GM12878 (cell line): Measurements from ENCODE around the gene ASIC5. TPM values are rescaled to one million over a fixed set of nuclear protein-coding genes. Genes with fewer than 3 reads are reported as not detected.

Source experiments
- ATAC-seq: fragments of 200-7000 bp; cut with Tn5 transposase; 3 replicates; pipeline ENCODE4 v1.9.1; 2020; ENCODE audit warnings: mild to moderate bottlenecking, moderate library complexity
- BruUV-seq: library from RNA; stranded (reverse); fragments of 400-500 nt; replicated peaks from 2 replicates; lab custom pipeline; 2021; lab: Mats Ljungman, UMichigan
- CTCF ChIA-PET: fragments of 300-600 bp; sonication (Branson Sonifier 250); formaldehyde crosslinking; extraction: SDS; loops from one replicate; lab custom pipeline; 2021; ENCODE audit warnings: inconsistent platforms; lab: Yijun Ruan, JAX
- POLR2A ChIA-PET: fragments of 350-600 bp; formaldehyde crosslinking; extraction: SDS; loops from one replicate; lab custom pipeline; 2021; ENCODE audit warnings: inconsistent platforms; lab: Charles Lee
- RAD21 ChIA-PET: fragments of 300-600 bp; sonication (Branson Sonifier 250); formaldehyde crosslinking; loops from one replicate; lab custom pipeline; 2023; ENCODE audit warnings: antibody characterized with exemption; ENCODE audit not compliant: unreplicated experiment; lab: Charles Lee
- SMC1A ChIA-PET: fragments of 300-600 bp; sonication (Branson Sonifier 250); formaldehyde crosslinking; loops from one replicate; lab custom pipeline; 2023; ENCODE audit not compliant: unreplicated experiment, uncharacterized antibody; lab: Charles Lee
- DNase-seq: peaks from one replicate; pipeline ENCODE4 v3.0.0-alpha.2; 2011; ENCODE audit warnings: low read depth, low spot score
- FAIRE-seq: peaks from 3 replicates; lab custom pipeline; 2011; peaks lifted over from hg19 to GRCh38; lab: Jason Lieb, UNC
- H2AFZ ChIP-seq: 2 replicates; pipeline ENCODE4 v1.6.0; 2011; ENCODE audit warnings: low read depth, low read length, control low read depth; ENCODE audit not compliant: control insufficient read depth
- H3K27ac ChIP-seq: 2 replicates; pipeline ENCODE4 v1.5.1; 2011; ENCODE audit warnings: control low read depth; ENCODE audit not compliant: control insufficient read depth, insufficient read depth
- H3K27me3 ChIP-seq, 2 experiments: replicated peaks in 1 of 2; 2 replicates each; pipeline versions ENCODE4 v1.6.0 to v1.6.1; 2011; ENCODE audit warnings: low read length in 1 of 2; ENCODE audit not compliant: control insufficient read depth in 2 of 2, insufficient read depth in 2 of 2
- H3K36me3 ChIP-seq, 2 experiments: 2 replicates each; pipeline ENCODE4 v1.5.1; 2011; ENCODE audit warnings: low read length in 1 of 2; ENCODE audit not compliant: control insufficient read depth in 2 of 2, insufficient read depth in 2 of 2
- H3K4me1 ChIP-seq: 2 replicates; pipeline ENCODE4 v1.6.1; 2011; ENCODE audit warnings: mild to moderate bottlenecking, low read length, moderate library complexity, mixed read lengths; ENCODE audit not compliant: control insufficient read depth, insufficient read depth
- H3K4me2 ChIP-seq: 2 replicates; pipeline ENCODE4 v1.6.0; 2011; ENCODE audit warnings: control low read depth; ENCODE audit not compliant: control insufficient read depth, insufficient read depth
- H3K4me3 ChIP-seq: fragments of 200-600 bp; sonication (generic); 2 replicates; pipeline ENCODE4 v1.5.1; 2016
- H3K79me2 ChIP-seq: 2 replicates; pipeline ENCODE4 v1.6.0; 2011; ENCODE audit warnings: low read length; ENCODE audit not compliant: control insufficient read depth, insufficient read depth
- H3K9ac ChIP-seq: 2 replicates; pipeline ENCODE4 v1.8.0; 2011; ENCODE audit warnings: low read length, control low read depth, mixed read lengths; ENCODE audit not compliant: control insufficient read depth, insufficient read depth
- H3K9me3 ChIP-seq: replicated peaks from 3 replicates; pipeline ENCODE4 v1.5.1; 2011; ENCODE audit warnings: mild to moderate bottlenecking, low read length; ENCODE audit not compliant: control insufficient read depth, insufficient read depth
- H4K20me1 ChIP-seq: 2 replicates; pipeline ENCODE4 v1.6.0; 2011; ENCODE audit not compliant: control insufficient read depth, insufficient read depth
- BMI1 ChIP-seq: fragments of 450-650 bp; IDR thresholded peaks from 2 replicates; pipeline ENCODE4 v1.6.1; 2016; ENCODE audit warnings: mild to moderate bottlenecking, moderate library complexity, borderline replicate concordance
- CEBPB ChIP-seq, 2 experiments: fragments of 150-350 bp in 1 of 2; IDR thresholded peaks; 2 replicates each; pipeline ENCODE4 v1.6.1; 2012 to 2014; ENCODE audit warnings: low read depth in 2 of 2, low read length in 2 of 2, borderline replicate concordance in 1 of 2, inconsistent platforms in 1 of 2
- CREM ChIP-seq: IDR thresholded peaks from 2 replicates; pipeline ENCODE4 v1.6.1; 2014; ENCODE audit warnings: antibody characterized with exemption, low read depth
- ETV6 ChIP-seq, 2 experiments: fragments of 450-650 bp in 1 of 2; IDR thresholded peaks in 1 of 2; conservative IDR thresholded peaks in 1 of 2; 2 replicates each; pipeline ENCODE4 v1.6.1; 2014; ENCODE audit warnings: antibody characterized with exemption in 1 of 2, borderline replicate concordance in 1 of 2, low read depth in 1 of 2, mild to moderate bottlenecking in 1 of 2, moderate library complexity in 1 of 2
- HDAC2 ChIP-seq: fragments of 200-600 bp; sonication (generic); IDR thresholded peaks from 2 replicates; pipeline ENCODE4 v1.6.1; 2017
- MTA2 ChIP-seq: fragments of 450-650 bp; IDR thresholded peaks from 2 replicates; pipeline ENCODE4 v1.6.1; 2016; ENCODE audit warnings: low read depth, mild to moderate bottlenecking, moderate library complexity
- MXI1 ChIP-seq: fragments of 150-350 bp; IDR thresholded peaks from 2 replicates; pipeline ENCODE4 v1.6.1; 2011; ENCODE audit warnings: low read depth, mild to moderate bottlenecking, inconsistent platforms, low read length, improper control_type of control experiment
- MYB ChIP-seq: fragments of 150-350 bp; IDR thresholded peaks from 2 replicates; pipeline ENCODE4 v1.6.1; 2014; ENCODE audit warnings: mild to moderate bottlenecking, low read depth, low read length, borderline replicate concordance
- PML ChIP-seq: IDR thresholded peaks from 2 replicates; pipeline ENCODE4 v1.6.1; 2012; ENCODE audit warnings: low read length, inconsistent platforms
- RCOR1 ChIP-seq: conservative IDR thresholded peaks from 2 replicates; pipeline ENCODE4 v1.6.1; 2012; ENCODE audit warnings: low read depth, low read length, improper control_type of control experiment
- SP1 ChIP-seq: IDR thresholded peaks from one replicate; pipeline ENCODE4 v1.6.1; 2011; ENCODE audit warnings: low read depth, low read length
- SREBF2 ChIP-seq: IDR thresholded peaks from 2 replicates; pipeline ENCODE4 v1.6.1; 2012; ENCODE audit warnings: mild to moderate bottlenecking, low read length
- SUPT20H ChIP-seq: IDR thresholded peaks from 2 replicates; pipeline ENCODE4 v1.6.1; 2011; ENCODE audit warnings: low read depth, mild to moderate bottlenecking, low read length, moderate library complexity, borderline replicate concordance; ENCODE audit not compliant: control insufficient read depth
- TBL1XR1 ChIP-seq: IDR thresholded peaks from 2 replicates; pipeline ENCODE4 v1.6.1; 2012; ENCODE audit warnings: low read depth, low read length, improper control_type of control experiment
- ZNF207 ChIP-seq: fragments of 450-650 bp; IDR thresholded peaks from 2 replicates; pipeline ENCODE4 v1.6.1; 2014; ENCODE audit warnings: antibody characterized with exemption, mild to moderate bottlenecking, borderline replicate concordance
- WGBS: methylation state at CpG from one replicate; pipeline ENCODE4 v1.1.6; 2016; ENCODE audit warnings: low lambda C conversion rate; ENCODE audit not compliant: insufficient replicate concordance, insufficient coverage; ENCODE audit errors: missing lambda C conversion rate; 5-methylcytosine and 5-hydroxymethylcytosine counted together
- in situ Hi-C: fragments of 300-500 bp; cut with MboI; formaldehyde crosslinking; loops from 9 replicates; pipeline ENCODE4 v1.14.3; 2018; ENCODE audit warnings: mixed read lengths
- intact Hi-C: fragments of 100-400 bp; cut with micrococcal nuclease; formaldehyde crosslinking; loops from one replicate; pipeline ENCODE4 v1.14.2; 2022; ENCODE audit not compliant: unreplicated experiment
- polyA plus RNA-seq, 11 experiments: library from polyadenylated mRNA; depleted of rRNA in 4 of 11; unstranded in 6 of 11; stranded (reverse) in 5 of 11; fragments of >200 nt; fragmentation: Nextera tagmentation in 4 of 11; fragmentation: Illumina TruSeq in 1 of 11; extraction: Ambion mirVana in 4 of 11; extraction: Trizol in 1 of 11; gene quantifications; 1 replicate in 1 of 11; 2 replicates in 10 of 11; pipeline versions ENCODE4 v1.2.1 to v1.2.3, GENCODE V29; 2011 to 2016; ENCODE audit warnings: inconsistent platforms in 2 of 11, missing spikeins in 2 of 11, low read depth in 1 of 11
- total RNA-seq, 4 experiments: library from RNA; depleted of rRNA in 3 of 4; stranded (reverse); fragments of >200 nt in 3 of 4; fragmentation: Illumina TruSeq in 1 of 4; extraction: Trizol in 1 of 4; gene quantifications; 2 replicates each; pipeline versions ENCODE4 v1.2.1 to v1.2.3, GENCODE V29; 2013 to 2021
- TF ChIP-seq, protein P1 (sequence below): fragments of 450-650 bp; IDR thresholded peaks from 2 replicates; pipeline ENCODE4 v1.6.1; 2016; ENCODE audit warnings: mild to moderate bottlenecking
- TF ChIP-seq, protein P2 (sequence below): fragments of 450-650 bp; IDR thresholded peaks from 2 replicates; pipeline ENCODE4 v1.6.1; 2017; ENCODE audit warnings: mild to moderate bottlenecking
- TF ChIP-seq, protein P3 (sequence below), 3 experiments: IDR thresholded peaks in 2 of 3; conservative IDR thresholded peaks in 1 of 3; 2 replicates each; pipeline ENCODE4 v1.5.1; 2011; ENCODE audit warnings: low read depth in 3 of 3, low read length in 3 of 3, mild to moderate bottlenecking in 3 of 3, control low read depth in 2 of 3, moderate library complexity in 2 of 3, inconsistent platforms in 1 of 3, mixed read lengths in 1 of 3; ENCODE audit not compliant: control insufficient read depth in 2 of 3, insufficient read depth in 1 of 3; ENCODE audit errors: extremely low read depth in 1 of 3

Gene ASIC5
- total and polyA plus RNA-seq, 10 of the 15 experiments (the other 5 are each of a cell fraction or from before 2014, with no cell fraction given) = not detected

DNA sequence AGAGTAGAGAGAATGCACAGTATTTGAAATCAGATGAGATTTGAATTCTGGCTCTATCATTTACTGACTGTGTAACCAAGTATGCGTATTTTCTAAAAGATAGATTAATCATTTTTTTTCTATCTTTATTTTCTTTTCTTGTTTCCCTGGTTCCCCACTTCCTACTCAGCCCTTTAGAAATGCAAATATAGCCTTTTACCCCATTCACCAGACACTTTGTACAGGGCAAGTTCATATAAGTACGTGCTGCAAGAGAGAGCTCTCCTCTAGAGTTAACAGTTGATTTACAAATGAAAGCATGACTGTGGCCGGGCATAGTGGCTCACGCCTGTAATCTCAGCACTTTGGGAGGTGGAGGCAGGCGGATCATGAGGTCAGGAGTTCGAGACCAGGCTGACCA, 19.6 kb upstream of the ASIC5 start (continued):
- TF ChIP-seq RCOR1 (no peak), SP1 (no peak), HDAC2 (no peak), SUPT20H (no peak), CEBPB (IDR thresholded peaks at IDR 0.05; ENCODE audit: borderline replicate concordance in 1 of 2, low read depth in 2 of 2, low read length in 2 of 2) (no peak), MYB (no peak), CREM (no peak)

DNA sequence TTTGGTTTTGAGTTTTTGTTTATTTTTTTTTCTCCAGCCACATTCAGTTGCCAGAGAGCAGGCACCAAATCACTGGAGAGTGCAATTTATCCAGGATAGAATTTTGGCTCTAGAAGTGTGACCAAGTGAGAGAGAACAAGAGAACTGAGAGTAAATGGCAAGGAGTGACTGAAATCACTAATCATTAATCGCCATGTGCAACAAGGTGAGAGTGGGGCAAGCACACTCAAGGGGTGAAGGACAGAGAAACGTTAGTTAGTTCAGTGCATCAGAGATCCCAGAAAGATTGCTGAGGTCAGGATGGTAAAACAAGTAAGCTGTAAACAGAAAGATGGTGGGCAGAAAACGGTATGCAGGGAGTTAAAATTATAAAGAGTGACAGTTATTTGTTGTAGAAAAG, 17.8 kb upstream of the ASIC5 start:
- ChIA-PET POLR2A (no interaction called here), RAD21 (no interaction called here), SMC1A (interaction anchor here (0.6 to 1.2 kb wide), 2 partner anchors 42 to 211 kb away, joined by 3 to 4 read pairs; no protein-coding TSS in a partner anchor), CTCF (no interaction called here)
- H3K9ac ChIP-seq = no peak overlapping the region
- intact Hi-C loops (no loop called here), in situ Hi-C loops (no loop called here)
- DNase-seq = no peak
- no peaks in the 10 kb centered on the region for H3K9me3 ChIP-seq
- no peaks in the 10 kb centered on the region for H4K20me1 ChIP-seq
- no peak for ATAC-seq
- H3K4me1 ChIP-seq = no peaks in the 10 kb centered on the region
- WGBS = 18% methylated on average over 3 of the region's 3 CpGs
- H3K27ac ChIP-seq = no peak overlapping the region
- no peak overlapping the region for H3K4me2 ChIP-seq
- BruUV-seq = no TSS peak
- no peak overlapping the region for H3K4me3 ChIP-seq
- no peak overlapping the region for H2AFZ ChIP-seq
- no peak for FAIRE-seq
- no peaks in the 10 kb centered on the region for H3K27me3 ChIP-seq
- no peaks in the 10 kb centered on the region for H3K36me3 ChIP-seq
- no peaks in the 10 kb centered on the region for H3K79me2 ChIP-seq
- TF ChIP-seq BMI1 = no peak
- TF ChIP-seq, protein P1, sequence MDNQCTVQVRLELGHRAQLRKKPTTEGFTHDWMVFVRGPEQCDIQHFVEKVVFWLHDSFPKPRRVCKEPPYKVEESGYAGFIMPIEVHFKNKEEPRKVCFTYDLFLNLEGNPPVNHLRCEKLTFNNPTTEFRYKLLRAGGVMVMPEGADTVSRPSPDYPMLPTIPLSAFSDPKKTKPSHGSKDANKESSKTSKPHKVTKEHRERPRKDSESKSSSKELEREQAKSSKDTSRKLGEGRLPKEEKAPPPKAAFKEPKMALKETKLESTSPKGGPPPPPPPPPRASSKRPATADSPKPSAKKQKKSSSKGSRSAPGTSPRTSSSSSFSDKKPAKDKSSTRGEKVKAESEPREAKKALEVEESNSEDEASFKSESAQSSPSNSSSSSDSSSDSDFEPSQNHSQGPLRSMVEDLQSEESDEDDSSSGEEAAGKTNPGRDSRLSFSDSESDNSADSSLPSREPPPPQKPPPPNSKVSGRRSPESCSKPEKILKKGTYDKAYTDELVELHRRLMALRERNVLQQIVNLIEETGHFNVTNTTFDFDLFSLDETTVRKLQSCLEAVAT = no peak
- no peak for TF ChIP-seq ETV6 (conservative IDR thresholded peaks at IDR 0.05 in 1 of 2, IDR thresholded peaks at IDR 0.05 in 1 of 2; ENCODE audit: borderline replicate concordance in 1 of 2, low read depth in 1 of 2)
- no peak for TF ChIP-seq RCOR1
- no peak for TF ChIP-seq TBL1XR1
- TF ChIP-seq PML = no peak
- TF ChIP-seq, protein P2, sequence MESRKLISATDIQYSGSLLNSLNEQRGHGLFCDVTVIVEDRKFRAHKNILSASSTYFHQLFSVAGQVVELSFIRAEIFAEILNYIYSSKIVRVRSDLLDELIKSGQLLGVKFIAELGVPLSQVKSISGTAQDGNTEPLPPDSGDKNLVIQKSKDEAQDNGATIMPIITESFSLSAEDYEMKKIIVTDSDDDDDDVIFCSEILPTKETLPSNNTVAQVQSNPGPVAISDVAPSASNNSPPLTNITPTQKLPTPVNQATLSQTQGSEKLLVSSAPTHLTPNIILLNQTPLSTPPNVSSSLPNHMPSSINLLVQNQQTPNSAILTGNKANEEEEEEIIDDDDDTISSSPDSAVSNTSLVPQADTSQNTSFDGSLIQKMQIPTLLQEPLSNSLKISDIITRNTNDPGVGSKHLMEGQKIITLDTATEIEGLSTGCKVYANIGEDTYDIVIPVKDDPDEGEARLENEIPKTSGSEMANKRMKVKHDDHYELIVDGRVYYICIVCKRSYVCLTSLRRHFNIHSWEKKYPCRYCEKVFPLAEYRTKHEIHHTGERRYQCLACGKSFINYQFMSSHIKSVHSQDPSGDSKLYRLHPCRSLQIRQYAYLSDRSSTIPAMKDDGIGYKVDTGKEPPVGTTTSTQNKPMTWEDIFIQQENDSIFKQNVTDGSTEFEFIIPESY = no peak
- TF ChIP-seq, protein P3, sequence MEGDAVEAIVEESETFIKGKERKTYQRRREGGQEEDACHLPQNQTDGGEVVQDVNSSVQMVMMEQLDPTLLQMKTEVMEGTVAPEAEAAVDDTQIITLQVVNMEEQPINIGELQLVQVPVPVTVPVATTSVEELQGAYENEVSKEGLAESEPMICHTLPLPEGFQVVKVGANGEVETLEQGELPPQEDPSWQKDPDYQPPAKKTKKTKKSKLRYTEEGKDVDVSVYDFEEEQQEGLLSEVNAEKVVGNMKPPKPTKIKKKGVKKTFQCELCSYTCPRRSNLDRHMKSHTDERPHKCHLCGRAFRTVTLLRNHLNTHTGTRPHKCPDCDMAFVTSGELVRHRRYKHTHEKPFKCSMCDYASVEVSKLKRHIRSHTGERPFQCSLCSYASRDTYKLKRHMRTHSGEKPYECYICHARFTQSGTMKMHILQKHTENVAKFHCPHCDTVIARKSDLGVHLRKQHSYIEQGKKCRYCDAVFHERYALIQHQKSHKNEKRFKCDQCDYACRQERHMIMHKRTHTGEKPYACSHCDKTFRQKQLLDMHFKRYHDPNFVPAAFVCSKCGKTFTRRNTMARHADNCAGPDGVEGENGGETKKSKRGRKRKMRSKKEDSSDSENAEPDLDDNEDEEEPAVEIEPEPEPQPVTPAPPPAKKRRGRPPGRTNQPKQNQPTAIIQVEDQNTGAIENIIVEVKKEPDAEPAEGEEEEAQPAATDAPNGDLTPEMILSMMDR (IDR thresholded peaks at IDR 0.05 in 2 of 3, conservative IDR thresholded peaks at IDR 0.05 in 1 of 3; ENCODE audit: control insufficient read depth in 2 of 3, extremely low read depth in 1 of 3, insufficient read depth in 1 of 3, low read depth in 3 of 3, low read length in 3 of 3) = no peak
- no peak for TF ChIP-seq MXI1
- TF ChIP-seq SREBF2 = no peak
- TF ChIP-seq MTA2 = no peak
- TF ChIP-seq ZNF207 = no peak
